GM10847 (cell line): ENCODE measurements around the gene KLHL14.

Experiments
- POLR2A ChIP-seq: IDR thresholded peaks from 2 replicates; pipeline ENCODE4 v1.6.1; 2011; ENCODE audit not compliant: insufficient read length; ENCODE audit errors: extremely low read depth

KLHL14 gene, protein sequence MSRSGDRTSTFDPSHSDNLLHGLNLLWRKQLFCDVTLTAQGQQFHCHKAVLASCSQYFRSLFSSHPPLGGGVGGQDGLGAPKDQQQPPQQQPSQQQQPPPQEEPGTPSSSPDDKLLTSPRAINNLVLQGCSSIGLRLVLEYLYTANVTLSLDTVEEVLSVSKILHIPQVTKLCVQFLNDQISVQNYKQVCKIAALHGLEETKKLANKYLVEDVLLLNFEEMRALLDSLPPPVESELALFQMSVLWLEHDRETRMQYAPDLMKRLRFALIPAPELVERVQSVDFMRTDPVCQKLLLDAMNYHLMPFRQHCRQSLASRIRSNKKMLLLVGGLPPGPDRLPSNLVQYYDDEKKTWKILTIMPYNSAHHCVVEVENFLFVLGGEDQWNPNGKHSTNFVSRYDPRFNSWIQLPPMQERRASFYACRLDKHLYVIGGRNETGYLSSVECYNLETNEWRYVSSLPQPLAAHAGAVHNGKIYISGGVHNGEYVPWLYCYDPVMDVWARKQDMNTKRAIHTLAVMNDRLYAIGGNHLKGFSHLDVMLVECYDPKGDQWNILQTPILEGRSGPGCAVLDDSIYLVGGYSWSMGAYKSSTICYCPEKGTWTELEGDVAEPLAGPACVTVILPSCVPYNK

DNA sequence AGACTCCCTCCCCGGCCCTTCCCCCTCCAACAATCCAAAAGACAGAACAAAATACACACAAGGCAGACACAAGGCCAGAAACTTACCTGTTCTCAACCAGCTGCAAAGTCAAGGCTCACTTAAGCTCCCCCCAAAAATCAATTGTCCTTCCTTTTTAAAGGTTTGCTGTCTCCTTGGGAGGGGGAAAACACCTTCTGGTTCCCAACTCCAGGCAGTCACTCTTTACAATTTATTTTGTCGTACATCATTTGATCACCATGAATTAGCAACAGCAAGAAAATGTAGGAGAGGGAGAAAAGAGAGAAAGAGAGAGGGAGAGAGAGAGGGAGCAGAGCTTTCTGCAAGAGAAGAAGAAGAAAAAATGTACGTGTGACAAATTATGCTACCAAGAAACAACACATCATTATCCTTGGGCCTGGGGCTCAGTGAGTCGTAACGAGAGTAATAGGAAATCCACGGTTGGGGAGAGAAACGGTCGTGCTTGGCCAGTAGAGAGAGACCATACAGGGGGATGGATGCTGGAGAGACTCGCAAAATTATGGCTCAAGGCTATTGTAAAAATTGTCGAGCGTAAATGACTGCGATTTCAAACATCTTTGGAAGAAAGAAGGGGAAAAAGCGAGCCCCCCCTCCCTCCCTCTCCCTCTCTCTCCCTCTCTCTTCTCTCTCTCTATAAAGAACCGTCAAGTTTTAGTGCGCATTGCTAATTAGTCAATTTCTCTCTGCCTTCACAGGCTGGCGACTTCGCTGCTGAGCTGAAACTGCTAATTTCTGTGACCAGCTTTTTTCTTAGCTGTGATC is at the start of gene KLHL14:
Gene KLHL14 (minus strand): TSS at position 443 of the 801 bp plus-strand sequence. CDS start 2,432 bp downstream, outside the sequence.
- no peak for TF ChIP-seq POLR2A

DNA sequence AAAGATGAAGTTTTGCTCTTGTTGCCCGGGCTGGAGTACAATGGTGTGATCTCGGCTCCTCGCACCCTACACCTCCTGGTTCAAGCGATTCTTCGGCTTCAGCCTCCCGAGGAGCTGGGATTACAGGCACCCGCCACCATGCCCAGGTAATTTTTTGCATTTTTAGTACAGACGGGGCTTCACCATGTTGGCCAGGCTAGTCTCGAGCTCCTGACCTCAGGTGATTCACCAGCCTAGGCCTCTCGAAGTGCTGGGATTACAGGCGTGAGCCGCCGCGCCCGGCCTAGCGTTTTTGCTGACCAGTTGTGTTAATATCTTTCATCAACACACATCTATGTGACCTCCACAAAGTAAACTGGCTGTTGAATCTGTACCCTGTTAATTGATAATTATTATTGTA is 49.4 kb upstream of the KLHL14 start:
- TF ChIP-seq POLR2A, result no peak

DNA sequence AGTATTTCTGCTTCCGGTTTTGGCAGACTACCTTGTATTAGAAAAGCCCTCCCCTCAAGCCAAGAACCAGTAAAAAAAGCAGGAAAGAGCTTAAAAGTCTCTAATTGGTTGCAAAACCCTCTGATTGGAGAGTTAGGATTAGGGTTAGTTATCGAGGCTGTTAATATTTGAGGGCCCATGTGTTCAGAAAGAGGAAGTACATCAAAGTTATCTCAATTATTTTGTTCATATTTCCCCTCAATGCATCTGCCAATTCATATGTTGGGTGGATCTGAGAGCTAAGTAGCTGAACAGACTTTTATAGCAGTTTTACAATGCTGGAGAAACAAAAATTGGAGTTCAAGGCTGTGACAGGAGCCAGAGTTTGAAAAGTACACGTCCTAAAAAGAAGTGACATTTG is 43.1 kb upstream of the KLHL14 start:
- TF ChIP-seq POLR2A, result no peak

DNA sequence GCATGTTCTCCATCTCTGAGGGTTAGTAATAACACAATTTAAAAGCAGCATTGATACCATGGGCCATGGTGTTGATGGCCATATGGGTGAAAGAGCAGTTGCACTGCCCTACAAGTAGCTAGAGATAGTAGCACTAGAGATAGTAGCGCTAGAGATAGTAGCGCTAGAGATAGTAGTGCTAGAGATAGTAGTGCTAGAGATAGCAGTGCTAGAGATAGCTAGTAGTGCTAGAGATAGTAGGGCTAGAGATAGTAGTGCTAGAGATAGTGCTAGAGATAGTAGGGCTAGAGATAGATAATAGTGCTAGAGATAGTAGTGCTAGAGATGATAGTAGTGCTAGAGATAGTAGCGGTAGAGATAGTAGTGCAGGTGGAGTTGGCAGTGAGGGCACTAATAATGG is 39.5 kb upstream of the KLHL14 start:
- TF ChIP-seq POLR2A, result no peak

DNA sequence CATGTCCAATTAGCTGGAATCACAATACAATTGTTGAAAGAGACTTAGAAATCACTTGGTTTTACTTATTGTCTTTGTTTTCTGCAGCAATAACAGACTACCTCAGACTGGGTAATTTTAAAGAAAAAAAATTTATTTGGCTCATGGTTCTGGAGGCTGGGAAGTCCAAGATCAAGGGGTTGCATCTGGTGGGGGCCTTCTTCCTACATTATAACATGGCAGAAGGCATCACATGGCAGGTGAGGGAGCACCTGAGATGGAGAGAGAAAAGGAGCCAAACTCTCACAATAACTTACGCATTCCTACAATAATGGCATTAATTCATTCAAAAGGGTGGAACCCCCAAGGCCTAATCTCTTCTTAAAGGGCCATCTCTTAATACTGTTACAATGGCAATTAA is 37.5 kb upstream of the KLHL14 start:
- no peak for TF ChIP-seq POLR2A

DNA sequence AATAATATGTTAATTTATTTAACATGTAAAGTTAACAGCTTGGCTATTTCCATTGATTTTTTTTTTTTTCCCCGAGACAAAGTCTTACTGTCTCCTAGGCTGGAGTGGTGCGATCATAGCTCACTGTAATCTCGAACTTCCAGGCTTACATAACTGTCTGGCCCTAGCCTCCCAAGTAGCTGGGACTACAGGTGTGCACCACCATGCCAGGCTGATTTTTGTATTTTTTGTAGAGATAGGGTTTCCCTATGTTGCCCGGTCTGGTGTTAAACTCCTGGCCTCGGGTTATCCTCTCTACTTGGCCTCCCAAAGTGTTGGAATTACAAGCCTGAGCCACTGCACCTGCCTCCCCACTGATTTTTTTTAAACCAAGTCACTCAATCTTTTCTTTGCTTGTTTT is 32.5 kb upstream of the KLHL14 start:
- TF ChIP-seq POLR2A, result no peak

DNA sequence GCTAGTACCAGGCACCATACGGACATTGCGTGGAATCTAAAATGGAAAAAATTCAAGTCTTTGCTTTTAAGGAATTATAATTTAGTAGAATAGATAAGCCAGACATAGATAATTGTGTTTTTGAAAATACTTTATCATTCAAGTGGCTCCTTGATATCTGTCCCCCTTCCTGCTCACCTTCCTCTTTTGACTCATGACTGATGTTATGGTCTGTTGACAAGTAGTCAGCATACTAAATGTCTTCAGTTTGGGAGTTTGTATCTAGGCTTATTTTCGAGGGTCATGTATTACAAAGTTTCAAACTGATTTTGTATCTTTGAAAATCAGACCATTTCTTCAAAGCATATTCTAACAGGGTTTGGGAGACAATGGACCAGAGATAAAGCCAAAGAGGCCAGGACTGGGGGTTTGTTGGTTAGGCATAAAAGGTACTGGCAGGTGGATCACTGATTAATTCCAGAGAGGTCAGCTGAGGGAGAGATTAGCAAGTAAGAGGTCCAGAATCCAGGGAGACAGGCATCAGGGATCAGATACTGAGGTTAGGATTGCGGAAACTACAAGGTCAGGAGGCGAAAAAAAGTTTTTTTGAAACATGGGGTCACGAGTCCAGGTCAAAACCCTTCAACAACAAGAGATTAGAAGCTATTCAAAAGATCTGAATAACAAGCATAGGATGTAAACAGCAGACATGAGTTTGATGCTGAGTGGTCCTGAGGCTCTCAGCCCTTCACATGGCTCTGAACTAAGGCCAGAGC is 31.5 kb upstream of the KLHL14 start:
- no peak for TF ChIP-seq POLR2A

DNA sequence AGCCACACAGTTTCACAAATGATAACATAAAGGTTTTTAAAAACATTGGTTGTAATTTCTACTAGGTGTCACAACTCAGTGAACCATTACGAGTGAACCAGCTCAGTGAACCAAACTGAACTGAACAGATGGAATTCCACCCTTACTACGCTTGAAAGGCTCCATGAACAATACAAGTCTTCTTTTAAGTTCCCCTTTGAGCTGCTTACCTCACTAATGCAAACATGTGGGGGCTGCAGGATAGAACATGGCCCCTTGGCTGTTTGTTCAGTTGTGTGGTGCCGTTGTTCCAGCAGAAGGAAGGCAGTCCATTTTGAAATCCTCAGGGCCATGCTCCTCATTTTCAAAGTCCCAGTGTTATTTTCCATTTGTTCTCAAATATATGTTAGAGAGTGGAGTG is 30.7 kb upstream of the KLHL14 start:
- TF ChIP-seq POLR2A, result no peak

DNA sequence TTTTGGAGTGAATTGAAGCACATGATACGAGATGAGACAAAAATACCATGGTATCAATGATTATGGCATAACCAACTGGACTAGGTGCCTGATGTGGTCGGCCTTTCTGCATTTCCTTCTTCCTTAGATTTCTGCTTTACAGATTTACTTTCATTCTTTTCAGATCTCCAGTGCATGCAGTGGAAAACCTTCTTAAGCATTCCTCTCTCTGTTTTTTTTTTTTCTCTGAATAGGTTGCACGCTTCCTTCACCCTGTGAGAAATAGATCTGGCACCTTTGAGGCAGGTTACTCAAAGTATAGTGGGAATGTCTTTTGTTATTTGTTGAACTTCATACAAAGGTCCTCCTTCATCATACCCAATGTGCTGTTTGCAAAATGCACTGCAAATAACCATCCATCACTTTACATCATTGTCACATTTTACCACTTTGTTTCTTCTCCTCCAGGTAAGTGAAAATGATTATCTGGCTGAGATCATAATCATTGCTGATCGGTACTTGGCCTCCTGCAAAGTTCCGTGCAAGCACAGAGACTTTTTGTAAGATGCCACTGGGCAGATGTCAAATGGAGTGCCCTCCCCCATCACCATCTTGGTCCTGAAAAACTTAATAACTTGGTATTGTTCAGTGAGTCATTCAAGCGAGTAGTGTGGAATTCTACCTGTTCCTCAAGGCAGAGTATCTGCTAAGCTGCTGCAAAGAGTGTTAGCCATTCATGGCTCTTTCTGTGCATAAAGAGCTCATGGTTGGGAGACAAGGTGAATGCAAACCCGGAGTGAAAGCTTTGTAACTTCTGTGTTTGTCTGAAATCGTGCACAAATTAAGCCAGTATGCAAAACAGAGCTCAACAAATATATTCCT is 30.0 kb upstream of the KLHL14 start:
- no peak for TF ChIP-seq POLR2A

DNA sequence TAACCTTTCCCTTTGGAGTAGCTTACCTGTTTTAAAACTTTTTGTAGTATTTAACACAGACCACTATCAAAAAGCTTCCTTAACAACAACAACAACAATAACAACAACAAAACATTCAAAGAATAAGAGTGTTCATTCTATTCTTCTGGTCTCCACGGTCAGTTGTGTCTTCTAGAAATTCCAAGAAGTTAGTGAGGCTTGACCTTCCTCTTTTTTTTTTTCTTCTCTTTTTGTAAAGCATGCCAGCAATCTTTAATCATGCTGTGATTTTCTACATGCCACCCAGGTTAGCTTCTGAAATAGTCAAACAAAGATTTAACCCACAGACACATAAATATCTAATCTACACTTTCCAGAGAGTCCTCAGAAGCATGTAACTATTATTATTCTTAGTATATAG is 28.4 kb upstream of the KLHL14 start:
- TF ChIP-seq POLR2A, result no peak

DNA sequence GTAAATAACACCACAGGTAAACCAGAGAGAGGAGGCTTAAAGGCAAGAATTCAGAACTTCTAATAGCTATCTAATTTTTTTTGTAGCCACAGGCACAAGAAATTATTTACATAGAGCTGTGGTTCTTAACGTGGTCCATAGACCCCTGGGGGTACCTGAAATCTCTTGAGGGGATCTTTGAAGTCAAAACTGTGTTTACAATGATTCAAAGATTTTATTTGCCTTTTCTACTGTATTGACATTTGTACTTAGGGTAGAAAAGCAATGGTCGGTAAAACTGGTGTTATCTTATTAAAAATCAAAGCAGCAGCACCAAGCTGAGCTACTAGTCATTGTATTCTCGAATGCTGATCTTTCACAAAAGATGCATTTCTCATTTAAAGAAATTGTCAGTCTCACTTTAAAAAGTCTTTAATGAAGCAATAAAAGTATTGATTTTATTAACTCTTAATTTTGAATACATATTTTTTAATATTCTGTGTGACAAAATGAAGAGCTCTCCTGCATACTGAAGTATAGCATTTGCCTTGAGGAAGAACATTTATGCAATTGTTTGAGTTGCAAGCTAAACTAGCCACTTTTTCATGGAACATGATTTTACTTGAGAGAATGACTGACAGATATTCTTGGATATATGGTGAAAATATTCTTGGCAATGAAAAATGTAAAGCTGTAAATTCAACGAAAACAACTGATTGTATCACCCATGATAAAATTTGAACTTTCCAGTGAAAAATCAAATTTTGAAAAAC is 25.6 kb upstream of the KLHL14 start:
- TF ChIP-seq POLR2A, result no peak

DNA sequence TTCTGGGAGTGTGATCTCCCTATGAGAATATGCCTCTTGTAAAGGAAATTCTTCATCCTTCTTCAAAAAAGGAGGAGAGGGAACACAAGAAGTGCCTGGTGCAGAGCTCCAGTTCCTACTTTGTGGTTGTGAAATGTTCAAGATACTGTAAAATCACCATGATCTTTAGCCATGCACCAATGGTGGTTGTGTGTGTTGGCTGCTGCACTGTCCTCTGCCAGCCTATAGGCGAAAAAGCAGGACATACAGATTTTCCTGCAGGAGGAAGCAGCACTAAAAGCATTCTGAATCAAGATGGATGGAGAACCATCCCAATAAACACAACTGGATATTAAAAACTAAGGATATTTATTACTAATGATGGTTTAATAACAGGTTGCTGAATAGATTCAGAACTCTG is 6.2 kb upstream of the KLHL14 start:
- no peak for TF ChIP-seq POLR2A

DNA sequence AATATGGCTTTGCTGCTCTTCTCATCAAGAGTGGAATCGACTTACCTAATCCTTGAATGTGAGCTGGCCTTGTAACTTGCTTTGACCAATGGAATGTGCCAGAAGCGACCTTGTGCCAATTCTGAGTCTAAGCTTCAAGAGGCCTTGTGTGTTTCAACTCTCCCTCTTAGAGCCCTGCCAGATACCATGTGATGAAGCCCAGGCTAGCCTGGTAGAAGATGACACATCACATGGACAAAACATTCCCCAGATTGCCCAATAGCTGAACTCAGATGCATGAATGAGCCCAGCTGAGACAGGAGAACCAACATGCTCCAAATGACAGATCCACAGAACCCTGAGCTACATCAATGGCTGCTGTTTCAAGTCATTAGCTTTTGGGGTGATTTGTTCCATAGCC is 4.2 kb upstream of the KLHL14 start:
- no peak for TF ChIP-seq POLR2A

DNA sequence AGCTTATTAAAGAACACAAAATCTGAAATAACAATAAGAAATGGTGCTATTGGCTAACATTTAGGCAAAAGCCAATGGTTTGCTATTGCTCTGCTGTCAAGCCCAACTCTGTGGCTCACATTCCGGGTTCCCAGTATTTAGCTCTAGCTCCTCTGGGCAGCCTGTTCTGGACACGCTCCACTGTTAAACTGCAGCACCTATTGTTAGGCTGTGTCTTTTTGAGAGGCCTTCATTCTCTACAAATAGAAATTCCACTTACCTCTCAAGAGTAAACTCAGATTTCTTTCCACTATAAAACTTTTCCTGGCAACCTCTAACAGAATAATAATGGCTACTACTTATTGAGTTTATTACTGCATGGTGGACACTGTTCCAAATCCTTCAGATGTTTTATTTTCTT is 3.7 kb upstream of the KLHL14 start:
- TF ChIP-seq POLR2A, result no peak

DNA sequence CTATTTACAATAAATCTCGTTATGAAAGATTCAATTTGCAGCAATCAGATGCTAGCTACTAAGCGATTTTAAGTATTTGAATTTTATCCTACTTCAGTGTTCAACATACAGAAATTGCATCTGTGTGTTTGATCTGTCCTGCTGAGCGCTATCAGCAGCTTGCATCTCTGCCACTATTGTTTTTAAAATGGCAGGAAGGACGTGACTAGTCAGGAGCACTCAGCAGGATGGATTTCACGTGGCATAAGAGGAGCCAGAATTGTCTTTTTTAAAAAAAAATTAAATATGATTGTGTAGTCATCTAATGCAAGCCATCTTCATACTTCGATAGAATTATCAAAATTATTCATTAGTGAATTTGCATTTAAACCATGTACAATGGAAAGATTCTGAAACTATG is 2.8 kb upstream of the KLHL14 start:
- no peak for TF ChIP-seq POLR2A
